Panc1 (cell line): Measurements from ENCODE around the gene UBASH3B. TPM values are rescaled to one million over a fixed set of nuclear protein-coding genes. Genes with fewer than 3 reads are reported as not detected.

Experiments used
- ATAC-seq: fragments of 200-7000 bp; cut with Tn5 transposase; 2 replicates; pipeline ENCODE4 v1.9.1; 2020; ENCODE audit warnings: mild to moderate bottlenecking, moderate library complexity
- BruUV-seq: library from RNA; stranded (reverse); fragments of 400-500 nt; replicated peaks from 2 replicates; lab custom pipeline; 2021; lab: Mats Ljungman, UMichigan
- CTCF ChIA-PET: fragments of 300-600 bp; sonication (Branson Sonifier 250); formaldehyde crosslinking; loops from one replicate; lab custom pipeline; 2022; ENCODE audit warnings: antibody characterized with exemption; lab: Charles Lee
- POLR2A ChIA-PET: fragments of 300-600 bp; sonication (Branson Sonifier 250); formaldehyde crosslinking; loops from one replicate; lab custom pipeline; 2022; ENCODE audit warnings: antibody characterized with exemption; lab: Charles Lee
- DNase-seq: peaks from one replicate; pipeline ENCODE4 v3.0.0-alpha.2; 2010; ENCODE audit warnings: low read depth, low spot score
- H3K27ac ChIP-seq: 2 replicates; pipeline ENCODE4 v1.5.1; 2011; ENCODE audit warnings: mild to moderate bottlenecking, low read length, inconsistent platforms
- H3K27me3 ChIP-seq: fragments of 200-500 bp; sonication (Bioruptor generic); 2 replicates; pipeline ENCODE4 v1.6.0; 2014; ENCODE audit warnings: low read length, inconsistent platforms; ENCODE audit not compliant: control insufficient read depth, insufficient read depth
- H3K36me3 ChIP-seq: fragments of 200-500 bp; sonication (Bioruptor generic); 2 replicates; pipeline ENCODE4 v1.5.1; 2014; ENCODE audit warnings: inconsistent platforms, mild to moderate bottlenecking, low read length, moderate library complexity; ENCODE audit not compliant: control insufficient read depth, insufficient read depth
- H3K4me1 ChIP-seq: 2 replicates; pipeline ENCODE4 v1.5.1; 2011; ENCODE audit warnings: inconsistent platforms, mild to moderate bottlenecking, low read length, moderate library complexity; ENCODE audit not compliant: control insufficient read depth, insufficient read depth
- H3K4me3 ChIP-seq, 2 experiments: 2 replicates each; pipeline ENCODE4 v1.5.1; 2011 to 2012; ENCODE audit warnings: low read depth in 2 of 2, low read length in 2 of 2, mild to moderate bottlenecking in 2 of 2, inconsistent platforms in 1 of 2, moderate library complexity in 1 of 2
- H3K9me3 ChIP-seq: fragments of 200-500 bp; sonication (Bioruptor generic); 2 replicates; pipeline ENCODE4 v1.5.1; 2014; ENCODE audit warnings: low read depth, mild to moderate bottlenecking, inconsistent platforms, low read length, moderate library complexity; ENCODE audit not compliant: control insufficient read depth, insufficient read depth
- CTCF ChIP-seq: fragments of 450-650 bp; IDR thresholded peaks from 2 replicates; pipeline ENCODE4 v1.5.1; 2017; ENCODE audit warnings: mild to moderate bottlenecking
- POLR2AphosphoS5 ChIP-seq: IDR thresholded peaks from 2 replicates; pipeline ENCODE4 v1.6.1; 2012; ENCODE audit warnings: mild to moderate bottlenecking, low read depth, low read length, moderate library complexity
- REST ChIP-seq, 2 experiments: IDR thresholded peaks; 2 replicates each; pipeline ENCODE4 v1.6.1; 2011 to 2012; ENCODE audit warnings: low read depth in 2 of 2, control low read depth in 1 of 2, low read length in 1 of 2, mild to moderate bottlenecking in 1 of 2, moderate library complexity in 1 of 2; ENCODE audit not compliant: insufficient read depth in 1 of 2
- SIN3A ChIP-seq: IDR thresholded peaks from 2 replicates; pipeline ENCODE4 v1.6.1; 2012; ENCODE audit warnings: low read depth, mild to moderate bottlenecking, low read length, moderate library complexity, borderline replicate concordance; ENCODE audit not compliant: insufficient read depth
- TCF7L2 ChIP-seq: IDR thresholded peaks from 2 replicates; pipeline ENCODE4 v1.6.1; 2011; ENCODE audit warnings: mild to moderate bottlenecking, low read depth, low read length, inconsistent platforms
- in situ Hi-C: cut with HindIII; loops from 2 replicates; pipeline ENCODE4 v1.10.0; 2016; ENCODE audit warnings: low sequenced_read_pairs, low pct_unique_long_range_greater_than_20kb
- intact Hi-C: fragments of 100-400 bp; cut with micrococcal nuclease; formaldehyde crosslinking; loops from one replicate; pipeline ENCODE4 v1.10.0; 2022; ENCODE audit not compliant: unreplicated experiment
- total RNA-seq: library from RNA; stranded (reverse); gene quantifications from one replicate; pipeline ENCODE4 v1.2.1, GENCODE V29; 2021; ENCODE audit not compliant: unreplicated experiment

Gene UBASH3B
- total RNA-seq, 1 experiment from 2014 or later: 55.1 TPM

DNA sequence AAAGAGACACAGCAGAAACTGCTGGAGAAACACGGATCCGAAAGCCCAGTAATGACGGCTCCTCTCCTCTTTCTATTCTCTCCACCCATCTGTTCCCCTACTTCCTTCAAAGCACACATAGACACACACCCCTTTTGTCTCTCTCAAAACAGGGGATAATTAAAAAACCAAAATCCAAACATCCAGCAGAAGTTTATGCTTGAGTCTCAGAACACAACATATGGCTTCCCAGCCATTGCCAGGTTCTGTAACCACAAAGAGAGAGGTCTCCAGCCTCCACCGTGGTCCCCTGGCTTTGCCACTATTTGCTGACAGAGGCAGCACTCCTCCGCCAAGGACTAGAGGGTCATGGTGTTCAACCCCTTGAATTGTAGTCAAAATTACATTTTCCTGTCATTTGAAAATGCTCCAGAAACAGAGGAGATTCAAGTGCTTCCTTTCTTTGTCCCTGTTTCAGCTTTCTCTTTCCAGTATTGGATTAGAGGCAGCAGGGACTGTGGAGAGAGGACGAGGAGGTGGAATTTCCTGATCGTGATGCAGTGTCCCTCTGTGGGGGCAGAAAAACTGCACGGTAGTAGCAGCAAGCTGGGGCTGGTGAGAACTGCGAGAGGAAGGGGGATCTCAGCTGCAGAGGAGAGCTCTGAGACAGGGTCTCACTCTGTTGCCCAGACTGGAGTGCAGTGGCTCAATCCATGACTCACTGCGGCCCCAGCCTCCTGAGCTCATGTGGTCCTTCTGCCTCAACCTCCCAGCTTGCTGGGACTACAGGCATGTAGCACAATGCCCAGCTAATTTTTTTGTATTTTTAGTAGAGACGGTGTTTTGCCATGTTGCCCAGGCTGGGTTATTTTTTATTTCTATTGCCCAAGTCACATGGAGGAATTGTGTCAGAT, 60.3 kb downstream of the UBASH3B start:
- H3K36me3 ChIP-seq: no peaks in the 10 kb centered on the region
- DNase-seq: no peak
- no peaks in the 10 kb centered on the region for H3K9me3 ChIP-seq
- intact Hi-C loops: no loop called here
- no peak; the same call in 1 of the 2 replicates for ATAC-seq
- H3K27ac ChIP-seq: no peak overlapping the region
- H3K4me1 ChIP-seq: no peaks in the 10 kb centered on the region
- H3K4me3 ChIP-seq: no peak overlapping the region
- CTCF ChIA-PET: interaction anchor here (0.6 kb wide), 1 partner anchor 34 kb away, joined by 3 read pairs; no protein-coding TSS in a partner anchor
- no peaks in the 10 kb centered on the region for H3K27me3 ChIP-seq
- no peak for TF ChIP-seq CTCF
- TF ChIP-seq TCF7L2: no peak
- no peak for TF ChIP-seq SIN3A
- TF ChIP-seq POLR2AphosphoS5: no peak
- TF ChIP-seq REST (IDR thresholded peaks at IDR 0.05; ENCODE audit: insufficient read depth in 1 of 2, low read depth in 2 of 2, low read length in 1 of 2): no peak
- POLR2A ChIA-PET: no interaction called here
- no TSS peak for BruUV-seq
- in situ Hi-C loops: no loop called here

DNA sequence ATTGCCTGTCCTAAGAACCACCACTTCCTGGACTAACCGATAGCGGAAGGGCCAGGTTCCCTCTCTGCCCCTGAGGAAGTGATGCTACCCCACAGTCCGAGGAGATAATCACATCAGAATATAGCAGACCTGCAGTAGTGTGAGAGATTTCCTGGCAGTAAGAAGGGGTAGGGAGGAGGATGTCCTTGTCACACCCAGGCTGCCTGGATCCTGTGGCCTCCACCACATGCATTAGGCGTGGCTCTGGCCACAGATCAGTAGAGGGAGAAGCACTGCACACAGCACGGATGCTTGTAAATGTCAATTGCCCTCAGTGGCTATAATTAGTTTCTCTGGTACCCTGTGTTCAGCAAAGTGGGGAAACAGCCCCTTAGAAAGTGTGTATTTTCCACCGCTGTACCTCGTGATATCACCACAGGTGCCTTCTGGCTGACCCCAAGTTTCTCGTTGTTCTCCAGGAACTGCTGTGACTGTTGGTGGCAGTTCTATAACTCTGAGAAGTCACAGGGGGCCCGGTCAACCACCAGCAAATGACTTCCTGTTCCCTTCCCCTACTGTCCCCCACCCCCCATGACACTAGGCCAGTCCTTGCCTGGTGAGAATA, 61.8 kb downstream of the UBASH3B start:
- H3K9me3 ChIP-seq: no peaks in the 10 kb centered on the region
- intact Hi-C loops: no loop called here
- in situ Hi-C loops: no loop called here
- no peak overlapping the region for H3K27ac ChIP-seq
- POLR2A ChIA-PET: interaction anchor here (0.7 kb wide), 1 partner anchor 62 kb away, joined by 6 read pairs; no protein-coding TSS in a partner anchor
- H3K4me3 ChIP-seq: no peak overlapping the region
- CTCF ChIA-PET: no interaction called here
- H3K36me3 ChIP-seq: no peaks in the 10 kb centered on the region
- no peaks in the 10 kb centered on the region for H3K27me3 ChIP-seq
- no peaks in the 10 kb centered on the region for H3K4me1 ChIP-seq
- no peak for DNase-seq
- ATAC-seq: no peak
- no TSS peak for BruUV-seq
- TF ChIP-seq POLR2AphosphoS5: no peak
- TF ChIP-seq REST (IDR thresholded peaks at IDR 0.05; ENCODE audit: insufficient read depth in 1 of 2, low read depth in 2 of 2, low read length in 1 of 2): no peak
- no peak for TF ChIP-seq CTCF
- no peak for TF ChIP-seq TCF7L2
- TF ChIP-seq SIN3A: no peak
